Skin of body (tissue), 2 donors: ENCODE measurements around the gene SMARCC1. TPM values are rescaled to one million over a fixed set of nuclear protein-coding genes. Genes with fewer than 3 reads are reported as not detected.
"Not testable (repeated sequence)": the region's sequence is repeated elsewhere in the genome, so short reads cannot be mapped to it uniquely, and the experiment has no call there.

Source experiments
- DNase-seq: peaks from one replicate; lab custom pipeline; 2025; lab: John Stamatoyannopoulos, UW
- total RNA-seq: library from RNA; depleted of rRNA; stranded (reverse); fragments of >200 nt; gene quantifications from one replicate; pipeline ENCODE4 v1.2.3, GENCODE V29; 2014

SMARCC1 gene
- 58.6 TPM for total RNA-seq

- DNase-seq = peak; percentile 96
These were observed at the start of gene SMARCC1 for GRCh38 chr3:47781685-47782445. Gene SMARCC1 (minus strand): TSS chr3:47781893. CDS start chr3:47781797, 96 bp downstream.

- not testable (repeated sequence) for DNase-seq
These were observed 47.8 kb upstream of the SMARCC1 start for GRCh38 chr3:47829482-47829881.

- DNase-seq = no peak
These were observed 43.9 kb upstream of the SMARCC1 start for GRCh38 chr3:47825590-47825989.

GRCh38 chr3:47824541-47825473, 43.1 kb upstream of the SMARCC1 start:
- DNase-seq = peak; percentile 39

- DNase-seq = no peak
These were observed 35.9 kb upstream of the SMARCC1 start for GRCh38 chr3:47817609-47818008.

GRCh38 chr3:47813551-47814177, 32.0 kb upstream of the SMARCC1 start:
- no peak for DNase-seq

- no peak for DNase-seq
These were observed 22.9 kb upstream of the SMARCC1 start for GRCh38 chr3:47804577-47804976.

- peak; percentile 14 for DNase-seq
These were observed 21.9 kb upstream of the SMARCC1 start for GRCh38 chr3:47803480-47804025.

GRCh38 chr3:47802734-47803479, 21.2 kb upstream of the SMARCC1 start, which contains the start of gene DHX30:
Gene DHX30 (plus strand): TSS chr3:47803138. CDS start chr3:47810684, 7,546 bp downstream.
- DNase-seq = peak; percentile 49

- no peak for DNase-seq
These were observed 18.0 kb upstream of the SMARCC1 start for GRCh38 chr3:47799733-47800132.

GRCh38 chr3:47794544-47794943, 12.9 kb upstream of the SMARCC1 start:
- no peak for DNase-seq

- no peak for DNase-seq
These were observed 11.0 kb upstream of the SMARCC1 start for GRCh38 chr3:47792699-47793098.

GRCh38 chr3:47791193-47791855, 9.6 kb upstream of the SMARCC1 start:
- no peak for DNase-seq

- no peak for DNase-seq
These were observed 2.0 kb upstream of the SMARCC1 start for GRCh38 chr3:47783673-47784072.

- DNase-seq = no peak
These were observed 984 bp upstream of the SMARCC1 start for GRCh38 chr3:47782446-47783308.

GRCh38 chr3:47780741-47781684, 680 bp downstream of the SMARCC1 start:
- DNase-seq = peak; percentile 23

- no peak for DNase-seq
These were observed 2.9 kb downstream of the SMARCC1 start for GRCh38 chr3:47778746-47779145.

- DNase-seq = no peak
These were observed 8.9 kb downstream of the SMARCC1 start for GRCh38 chr3:47772788-47773187.
